Kidney (tissue), 14 donors: Measurements from ENCODE around the gene SLC29A1. TPM values are rescaled to one million over a fixed set of nuclear protein-coding genes. Genes with fewer than 3 reads are reported as not detected.

Experiments used
- DNase-seq, 5 donors: peaks; one replicate each; pipeline ENCODE4 v3.0.0-alpha.2; 2013 to 2020
- FAIRE-seq: peaks from 2 replicates; lab custom pipeline; 2012; peaks lifted over from hg19 to GRCh38; lab: Jason Lieb, UNC
- H3K27ac ChIP-seq, 2 donors: one replicate each; pipeline ENCODE4 v1.7.0; 2013; ENCODE audit warnings: low read depth in 2 of 2, low read length in 2 of 2, inconsistent platforms in 1 of 2
- H3K27me3 ChIP-seq: one replicate; pipeline ENCODE4 v1.7.1; 2013; ENCODE audit warnings: low read length, inconsistent platforms; ENCODE audit not compliant: control insufficient read depth, insufficient read depth
- H3K36me3 ChIP-seq, 3 donors: one replicate each; pipeline versions ENCODE4 v1.7.0 to v1.7.1; 2013; ENCODE audit warnings: low read length in 3 of 3, control low read depth in 1 of 3, inconsistent platforms in 1 of 3; ENCODE audit not compliant: insufficient read depth in 3 of 3, control insufficient read depth in 2 of 3
- H3K4me1 ChIP-seq, 3 donors: one replicate each; pipeline versions ENCODE4 v1.7.0 to v1.7.1; 2013; ENCODE audit warnings: low read length in 3 of 3, inconsistent platforms in 1 of 3, low read depth in 1 of 3; ENCODE audit not compliant: control insufficient read depth in 2 of 3, insufficient read depth in 2 of 3
- H3K4me3 ChIP-seq, 3 donors: one replicate each; pipeline versions ENCODE4 v1.7.0 to v1.8.1; 2013; ENCODE audit warnings: low read length in 3 of 3, control low read depth in 1 of 3, inconsistent platforms in 1 of 3
- H3K9ac ChIP-seq, 3 donors: one replicate each; pipeline versions ENCODE4 v1.7.0 to v1.7.1; 2013; ENCODE audit warnings: low read length in 3 of 3, control low read depth in 1 of 3, inconsistent platforms in 1 of 3
- H3K9me3 ChIP-seq, 3 donors: one replicate each; pipeline versions ENCODE4 v1.7.0 to v1.7.1; 2013; ENCODE audit warnings: low read length in 3 of 3, control low read depth in 1 of 3, inconsistent platforms in 1 of 3; ENCODE audit not compliant: control insufficient read depth in 2 of 3, insufficient read depth in 1 of 3
- intact Hi-C: fragments of 100-400 bp; cut with DNase I; formaldehyde crosslinking; loops from one replicate; pipeline ENCODE4 v1.11.1; 2022
- polyA plus RNA-seq: library from polyadenylated mRNA; stranded (reverse); fragments of 350-450 nt; fragmentation: Illumina TruSeq; extraction: RNeasy Lipid Tissue Mini Kit (QIAGEN cat#74804); gene quantifications from one replicate; pipeline ENCODE4 v1.2.3, GENCODE V29; 2014; ENCODE audit warnings: low read depth, low replicate concordance; ENCODE audit not compliant: insufficient read depth
- total RNA-seq: library from RNA; stranded (reverse); fragmentation: NEBNext Ultra II Directional; extraction: Animal tissue kit (Norgen Biotek cat#: 25700); gene quantifications from one replicate; pipeline ENCODE4 v1.2.1, GENCODE V29; 2021
- TF ChIP-seq, protein P1 (sequence below): IDR thresholded peaks from 3 replicates; pipeline ENCODE4 v1.5.1; 2012; ENCODE audit warnings: mild to moderate bottlenecking, moderate library complexity, borderline replicate concordance; ENCODE audit not compliant: insufficient read depth; ENCODE audit errors: extremely low read depth
- donor health status: control.
- donor health status: control.
- donor health status: control.
- donor health status: control.
- donor health status: control.
- donor health status: DM: yes; HTN: yes; CAD: no.
- donor health status: Normal renal cell carcinoma (clear cell type).

The SLC29A1 gene
- total and polyA plus RNA-seq, 2 donors from 2014 or later, result 50.1 to 74.6 TPM

DNA sequence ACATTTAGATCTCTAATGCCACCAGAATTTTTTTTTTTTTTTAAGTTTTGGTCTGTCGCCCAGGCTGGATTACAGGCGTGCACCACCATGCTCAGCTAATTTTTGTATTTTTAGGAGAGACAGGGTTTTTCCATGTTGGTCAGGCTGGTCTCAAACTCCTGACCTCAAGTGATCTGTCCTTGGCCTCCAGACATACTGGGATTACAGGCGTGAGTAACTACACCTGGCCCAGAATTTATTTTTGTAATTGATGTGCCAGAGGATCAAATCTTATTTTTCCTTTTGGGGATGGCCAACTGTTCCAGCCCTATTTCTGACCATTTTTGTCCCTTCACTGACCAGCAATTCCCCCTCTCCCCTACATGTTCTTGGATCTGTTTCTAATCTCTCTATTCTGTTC is 24.7 kb upstream of the SLC29A1 start:
- intact Hi-C loops, result no loop called here
- DNase-seq (no peak), FAIRE-seq (no peak)
- H3K27ac ChIP-seq, result no peak overlapping the region
- H3K9me3 ChIP-seq, result no peaks in the 10 kb centered on the region
- no peaks in the 10 kb centered on the region for H3K27me3 ChIP-seq
- no peaks in the 10 kb centered on the region for H3K36me3 ChIP-seq
- no peak overlapping the region for H3K4me3 ChIP-seq
- H3K4me1 ChIP-seq, result peaks cover 0 to 6% (median 0%) of the 10 kb centered on the region in 3 donors
- no peak overlapping the region for H3K9ac ChIP-seq
- TF ChIP-seq, protein P1, sequence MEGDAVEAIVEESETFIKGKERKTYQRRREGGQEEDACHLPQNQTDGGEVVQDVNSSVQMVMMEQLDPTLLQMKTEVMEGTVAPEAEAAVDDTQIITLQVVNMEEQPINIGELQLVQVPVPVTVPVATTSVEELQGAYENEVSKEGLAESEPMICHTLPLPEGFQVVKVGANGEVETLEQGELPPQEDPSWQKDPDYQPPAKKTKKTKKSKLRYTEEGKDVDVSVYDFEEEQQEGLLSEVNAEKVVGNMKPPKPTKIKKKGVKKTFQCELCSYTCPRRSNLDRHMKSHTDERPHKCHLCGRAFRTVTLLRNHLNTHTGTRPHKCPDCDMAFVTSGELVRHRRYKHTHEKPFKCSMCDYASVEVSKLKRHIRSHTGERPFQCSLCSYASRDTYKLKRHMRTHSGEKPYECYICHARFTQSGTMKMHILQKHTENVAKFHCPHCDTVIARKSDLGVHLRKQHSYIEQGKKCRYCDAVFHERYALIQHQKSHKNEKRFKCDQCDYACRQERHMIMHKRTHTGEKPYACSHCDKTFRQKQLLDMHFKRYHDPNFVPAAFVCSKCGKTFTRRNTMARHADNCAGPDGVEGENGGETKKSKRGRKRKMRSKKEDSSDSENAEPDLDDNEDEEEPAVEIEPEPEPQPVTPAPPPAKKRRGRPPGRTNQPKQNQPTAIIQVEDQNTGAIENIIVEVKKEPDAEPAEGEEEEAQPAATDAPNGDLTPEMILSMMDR, result no peak

DNA sequence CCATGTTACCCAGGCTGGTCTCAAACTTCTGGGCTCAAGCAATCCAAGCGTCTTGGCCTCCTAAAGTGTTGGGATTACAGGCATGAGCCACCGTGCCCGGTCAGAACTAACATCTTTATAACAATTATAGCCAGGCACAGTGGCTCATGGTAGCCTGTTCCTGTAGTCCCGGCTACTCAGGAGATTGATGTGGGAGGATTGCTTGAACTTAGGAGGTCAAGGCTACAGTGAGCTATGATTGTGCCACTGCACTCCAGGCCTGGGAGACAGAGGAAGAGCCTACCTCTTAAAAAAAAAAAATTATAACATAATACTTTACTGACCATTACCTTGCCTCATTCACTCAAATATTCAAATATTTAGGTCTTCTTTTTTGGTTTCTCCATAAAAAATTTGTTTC is 23.5 kb upstream of the SLC29A1 start:
- Histone ChIP-seq H3K27ac (no peak overlapping the region), H3K9ac (no peak overlapping the region), H3K36me3 (no peaks in the 10 kb centered on the region), H3K4me1 (peaks cover 0 to 6% (median 0%) of the 10 kb centered on the region in 3 donors), H3K9me3 (no peaks in the 10 kb centered on the region), H3K4me3 (no peak overlapping the region), H3K27me3 (no peaks in the 10 kb centered on the region)
- TF ChIP-seq, protein P1, result no peak
- peak in 1 of 5 donors; percentile 4 for DNase-seq
- intact Hi-C loops, result no loop called here
- no peak for FAIRE-seq

DNA sequence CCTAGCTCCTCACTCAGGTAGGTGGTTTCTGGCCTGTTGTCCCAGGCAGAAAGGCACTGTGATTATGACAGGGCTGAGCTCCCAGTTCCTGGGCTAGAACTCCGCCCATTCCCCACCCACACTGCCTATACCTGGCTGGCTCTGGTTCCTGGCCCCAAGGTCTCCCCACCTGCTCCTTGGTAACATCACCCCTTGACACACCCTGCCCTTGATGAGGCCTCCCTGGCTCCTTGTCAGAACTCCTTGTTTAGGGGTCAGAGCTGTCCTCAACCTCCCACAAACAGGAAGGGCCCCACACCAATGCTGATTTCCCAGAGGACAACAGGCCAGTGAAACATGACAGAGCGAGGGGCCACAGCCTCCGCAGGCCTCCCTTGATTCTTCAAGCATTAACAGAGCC is 22.2 kb upstream of the SLC29A1 start:
- intact Hi-C loops, result no loop called here
- H3K27me3 ChIP-seq, result no peaks in the 10 kb centered on the region
- H3K9me3 ChIP-seq, result no peaks in the 10 kb centered on the region
- no peak for FAIRE-seq
- no peaks in the 10 kb centered on the region for H3K36me3 ChIP-seq
- H3K27ac ChIP-seq, result no peak overlapping the region
- H3K9ac ChIP-seq, result no peak overlapping the region
- no peak overlapping the region for H3K4me3 ChIP-seq
- TF ChIP-seq, protein P1, result no peak
- H3K4me1 ChIP-seq, result peaks cover 0 to 6% (median 0%) of the 10 kb centered on the region in 3 donors
- DNase-seq, result peak in 1 of 5 donors; percentile 48

DNA sequence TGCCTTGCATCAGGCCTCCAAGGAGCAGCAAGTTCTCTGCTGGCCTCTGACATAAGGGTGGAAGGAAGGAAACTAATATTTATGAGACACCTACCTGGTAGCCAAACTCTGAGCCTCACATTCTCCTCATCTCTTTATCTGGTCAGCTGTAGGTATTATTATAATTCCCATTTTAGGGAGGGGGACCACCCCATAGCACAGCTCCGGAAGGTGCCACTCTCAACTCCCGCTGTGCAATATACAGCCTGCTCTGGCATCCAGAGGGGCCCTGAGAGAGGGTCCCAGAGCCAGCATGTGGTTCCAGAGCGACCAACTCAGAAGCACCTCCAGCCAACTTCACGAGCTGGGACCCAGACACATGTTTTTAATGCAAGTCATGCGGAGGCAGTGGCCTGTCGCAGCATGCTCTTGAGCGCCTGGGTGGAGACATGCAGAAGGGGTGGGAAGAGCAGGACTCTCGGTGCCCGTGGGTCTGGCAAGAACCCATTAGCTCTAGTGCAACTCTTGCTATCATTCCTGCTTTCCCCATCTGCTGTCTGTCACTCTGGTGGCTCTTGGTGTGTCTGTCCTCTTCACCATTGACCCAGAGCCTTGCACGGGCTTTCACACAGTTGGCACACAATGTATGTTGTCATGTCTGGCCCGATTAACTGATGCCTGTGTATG is 21.6 kb upstream of the SLC29A1 start:
- no peak for FAIRE-seq

More for the DNA sequence above, 21.6 kb upstream of the SLC29A1 start:
- Histone ChIP-seq H3K4me1 (peaks cover 0 to 6% (median 0%) of the 10 kb centered on the region in 3 donors), H3K27me3 (no peaks in the 10 kb centered on the region), H3K9me3 (no peaks in the 10 kb centered on the region), H3K27ac (no peak overlapping the region), H3K36me3 (no peaks in the 10 kb centered on the region), H3K4me3 (no peak overlapping the region), H3K9ac (no peak overlapping the region)
- TF ChIP-seq, protein P1, result no peak
- peak in 1 of 5 donors; percentile 43 for DNase-seq
- intact Hi-C loops, result no loop called here
